ENCODE measurements around the gene ATP2B2. TPM values are rescaled to one million over a fixed set of nuclear protein-coding genes. Genes with fewer than 3 reads are reported as not detected.

ATP2B2 gene
- total and polyA plus RNA-seq, 2 experiments from 2014 or later, result 0.42 to 0.63 TPM

DNA sequence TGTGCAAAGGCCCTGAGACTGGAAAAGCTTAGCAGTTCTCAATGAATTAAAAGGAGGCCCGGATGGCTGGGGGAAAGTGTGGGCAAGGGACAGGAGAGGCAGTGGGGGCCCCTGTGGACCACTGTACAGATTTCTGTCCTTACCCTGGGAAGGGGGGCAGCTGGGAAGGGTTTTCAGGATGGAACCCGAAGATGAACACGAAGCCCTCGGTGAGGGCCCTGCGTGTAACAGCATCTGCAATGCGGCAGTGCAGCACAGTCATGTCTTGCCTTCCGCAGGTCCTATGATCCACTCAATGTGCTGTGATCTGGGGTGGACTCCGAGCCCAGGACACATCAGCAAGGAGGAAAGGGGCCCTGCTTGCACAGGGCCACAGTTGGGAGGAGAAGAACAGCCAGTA lies 7.9 kb upstream of the ATP2B2 start (continued):
- TF ChIP-seq JUNB (IDR thresholded peaks at IDR 0.05; ENCODE audit: unreplicated experiment) (no peak), ZNF331 (CRISPR knock-in tag; IDR thresholded peaks at IDR 0.05; ENCODE audit: low read depth) (no peak), ZNF114 (CRISPR knock-in tag; IDR thresholded peaks at IDR 0.05) (no peak), NANOG (IDR thresholded peaks at IDR 0.05; ENCODE audit: borderline replicate concordance) (no peak), CREB1 (CRISPR knock-in tag; IDR thresholded peaks at IDR 0.05; ENCODE audit: low read depth) (no peak)

DNA sequence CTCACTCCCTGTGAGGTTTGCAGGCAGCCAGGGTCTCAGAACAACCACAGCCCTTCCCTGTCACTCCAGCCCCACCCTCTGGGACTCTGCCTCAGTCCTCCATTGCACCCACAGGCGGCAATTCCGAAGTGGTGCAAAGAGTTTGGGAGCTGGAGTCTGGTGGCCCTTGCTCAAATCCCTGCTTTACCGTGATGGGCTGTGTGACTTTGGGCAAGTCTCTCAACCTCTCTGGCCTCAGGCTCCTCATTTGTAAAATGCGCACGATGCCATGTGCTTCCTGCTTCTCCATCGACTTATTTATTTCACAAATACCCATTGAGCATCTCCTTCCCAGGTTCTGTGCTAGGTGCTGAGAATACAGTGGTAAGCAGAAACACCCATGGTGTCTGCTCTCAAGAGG lies 7.3 kb upstream of the ATP2B2 start:
- Mint-ChIP-seq H3K9me3 (no peaks in the 10 kb centered on the region), H3K27me3 (ENCODE audit: insufficient read depth, low read depth, poor library complexity) (peaks cover 9% of the 10 kb centered on the region), H3K4me3 (no peak overlapping the region), H3K4me1 (peaks cover 35% of the 10 kb centered on the region), H3K27ac (0 out of 2 replicates have a peak overlapping the region, but pooled peaks have one; percentile 16), H3K36me3 (ENCODE audit: low read depth) (no peaks in the 10 kb centered on the region)
- H3K79me2 ChIP-seq (replicated peaks; ENCODE audit: insufficient read depth), result no peaks in the 10 kb centered on the region
- no peaks in the 10 kb centered on the region for H3K9me2 ChIP-seq (ENCODE audit: insufficient read depth)
- H3F3A ChIP-seq (replicated peaks; ENCODE audit: low read depth), result no peaks in the 10 kb centered on the region
- no peak for TF ChIP-seq ZNF331 (CRISPR knock-in tag; IDR thresholded peaks at IDR 0.05; ENCODE audit: low read depth)
- TF ChIP-seq POLR2AphosphoS5 (IDR thresholded peaks at IDR 0.05; ENCODE audit: low read depth), result no peak
- TF ChIP-seq, protein P1, sequence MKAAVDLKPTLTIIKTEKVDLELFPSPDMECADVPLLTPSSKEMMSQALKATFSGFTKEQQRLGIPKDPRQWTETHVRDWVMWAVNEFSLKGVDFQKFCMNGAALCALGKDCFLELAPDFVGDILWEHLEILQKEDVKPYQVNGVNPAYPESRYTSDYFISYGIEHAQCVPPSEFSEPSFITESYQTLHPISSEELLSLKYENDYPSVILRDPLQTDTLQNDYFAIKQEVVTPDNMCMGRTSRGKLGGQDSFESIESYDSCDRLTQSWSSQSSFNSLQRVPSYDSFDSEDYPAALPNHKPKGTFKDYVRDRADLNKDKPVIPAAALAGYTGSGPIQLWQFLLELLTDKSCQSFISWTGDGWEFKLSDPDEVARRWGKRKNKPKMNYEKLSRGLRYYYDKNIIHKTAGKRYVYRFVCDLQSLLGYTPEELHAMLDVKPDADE (IDR thresholded peaks at IDR 0.05), result no peak
- no peak for TF ChIP-seq NANOG (IDR thresholded peaks at IDR 0.05; ENCODE audit: borderline replicate concordance)
- no peak overlapping the region for H3K27ac ChIP-seq (ENCODE audit: low read depth)
- H3K4me1 ChIP-seq (ENCODE audit: insufficient read depth), result no peaks in the 10 kb centered on the region; the same call in 1 of the 2 replicates
- H3K4me3 ChIP-seq, result no peak overlapping the region
- ATAC-seq, result no peak
- no peaks in the 10 kb centered on the region for H3K36me3 ChIP-seq (ENCODE audit: insufficient read depth)
- H4K20me1 ChIP-seq (replicated peaks; ENCODE audit: insufficient read depth), result no peaks in the 10 kb centered on the region
- H3K27me3 ChIP-seq (ENCODE audit: insufficient read depth), result no peaks in the 10 kb centered on the region
- no peak overlapping the region for H2AFZ ChIP-seq
- H3K4me2 ChIP-seq, result no peak overlapping the region
- DNase-seq (ENCODE audit: low spot score), result no peak

DNA sequence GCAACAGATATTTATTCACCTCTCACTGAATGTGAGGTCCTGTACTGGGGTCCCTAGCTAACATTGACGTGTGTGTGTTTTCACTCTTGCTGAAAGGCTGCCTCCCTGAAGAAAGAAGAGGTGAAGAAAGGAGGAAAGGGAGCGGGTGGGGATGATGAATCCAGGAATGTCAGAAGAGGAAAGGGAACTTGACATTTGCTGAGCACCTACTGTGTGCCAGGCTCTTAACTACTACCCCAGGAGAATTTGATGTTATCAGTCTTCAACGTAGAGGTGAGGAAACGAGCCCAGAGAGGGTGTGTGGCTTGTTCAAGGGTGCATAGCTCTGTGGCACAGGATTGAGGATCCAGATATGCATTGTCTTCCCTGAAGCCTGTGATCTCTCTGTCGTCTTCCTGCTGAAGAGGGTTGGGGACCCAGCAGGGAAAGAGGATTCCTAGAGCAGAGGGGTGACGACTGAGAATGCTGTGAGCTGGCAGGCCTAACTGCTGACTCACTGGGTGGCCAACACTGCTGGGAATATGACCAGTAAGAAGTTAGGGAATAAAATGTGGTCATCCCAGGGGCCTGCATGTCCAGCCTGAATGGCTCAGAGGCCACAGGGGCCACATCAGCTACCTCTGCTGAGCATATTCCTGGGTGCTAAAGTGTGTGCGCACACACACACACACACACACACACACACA lies 6.6 kb upstream of the ATP2B2 start:
- Histone ChIP-seq H3K9me2 (ENCODE audit: insufficient read depth) (no peaks in the 10 kb centered on the region), H3K4me2 (no peak overlapping the region), H3K27ac (ENCODE audit: low read depth) (no peak overlapping the region), H2AFZ (0 out of 2 replicates have a peak overlapping the region, but pooled peaks have one; percentile 32), H3F3A (replicated peaks; ENCODE audit: low read depth) (no peaks in the 10 kb centered on the region), H3K27me3 (ENCODE audit: insufficient read depth) (no peaks in the 10 kb centered on the region), H3K4me3 (no peak overlapping the region), H3K4me1 (ENCODE audit: insufficient read depth) (no peaks in the 10 kb centered on the region; the same call in 1 of the 2 replicates), H4K20me1 (replicated peaks; ENCODE audit: insufficient read depth) (no peaks in the 10 kb centered on the region), H3K79me2 (replicated peaks; ENCODE audit: insufficient read depth) (no peaks in the 10 kb centered on the region), H3K36me3 (ENCODE audit: insufficient read depth) (no peaks in the 10 kb centered on the region)
- Mint-ChIP-seq H3K4me3 (no peak overlapping the region; the same call in 2 of the 3 replicates), H3K27ac (peak overlapping the region; percentile 52; the same call in 1 of the 2 replicates), H3K9me3 (no peaks in the 10 kb centered on the region), H3K27me3 (ENCODE audit: insufficient read depth, low read depth, poor library complexity) (peaks cover 9% of the 10 kb centered on the region), H3K4me1 (peaks cover 33% of the 10 kb centered on the region), H3K36me3 (ENCODE audit: low read depth) (no peaks in the 10 kb centered on the region)
- ATAC-seq (peak; percentile 44), DNase-seq (ENCODE audit: low spot score) (peak; percentile 24)
- no peak for TF ChIP-seq EZH2phosphoT487 (IDR thresholded peaks at IDR 0.05; ENCODE audit: unreplicated experiment)
- no peak for TF ChIP-seq ZNF331 (CRISPR knock-in tag; IDR thresholded peaks at IDR 0.05; ENCODE audit: low read depth)
- TF ChIP-seq, protein P2, sequence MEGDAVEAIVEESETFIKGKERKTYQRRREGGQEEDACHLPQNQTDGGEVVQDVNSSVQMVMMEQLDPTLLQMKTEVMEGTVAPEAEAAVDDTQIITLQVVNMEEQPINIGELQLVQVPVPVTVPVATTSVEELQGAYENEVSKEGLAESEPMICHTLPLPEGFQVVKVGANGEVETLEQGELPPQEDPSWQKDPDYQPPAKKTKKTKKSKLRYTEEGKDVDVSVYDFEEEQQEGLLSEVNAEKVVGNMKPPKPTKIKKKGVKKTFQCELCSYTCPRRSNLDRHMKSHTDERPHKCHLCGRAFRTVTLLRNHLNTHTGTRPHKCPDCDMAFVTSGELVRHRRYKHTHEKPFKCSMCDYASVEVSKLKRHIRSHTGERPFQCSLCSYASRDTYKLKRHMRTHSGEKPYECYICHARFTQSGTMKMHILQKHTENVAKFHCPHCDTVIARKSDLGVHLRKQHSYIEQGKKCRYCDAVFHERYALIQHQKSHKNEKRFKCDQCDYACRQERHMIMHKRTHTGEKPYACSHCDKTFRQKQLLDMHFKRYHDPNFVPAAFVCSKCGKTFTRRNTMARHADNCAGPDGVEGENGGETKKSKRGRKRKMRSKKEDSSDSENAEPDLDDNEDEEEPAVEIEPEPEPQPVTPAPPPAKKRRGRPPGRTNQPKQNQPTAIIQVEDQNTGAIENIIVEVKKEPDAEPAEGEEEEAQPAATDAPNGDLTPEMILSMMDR (conservative IDR thresholded peaks at IDR 0.05; ENCODE audit: low read depth in 2 of 2), result no peak
- TF ChIP-seq POLR2AphosphoS5 (IDR thresholded peaks at IDR 0.05; ENCODE audit: low read depth), result no peak
- TF ChIP-seq STAT1 (IDR thresholded peaks at IDR 0.05; ENCODE audit: unreplicated experiment), result no peak
- TF ChIP-seq CREB1 (CRISPR knock-in tag; IDR thresholded peaks at IDR 0.05; ENCODE audit: low read depth), result no peak
- TF ChIP-seq, protein P1 (IDR thresholded peaks at IDR 0.05), result no peak
- no peak for TF ChIP-seq EZH2 (IDR thresholded peaks at IDR 0.05; ENCODE audit: low read depth, unreplicated experiment)
- TF ChIP-seq NANOG (IDR thresholded peaks at IDR 0.05; ENCODE audit: borderline replicate concordance), result no peak

Data from GM23338 (cell line).